Nasal cavity respiratory epithelium epithelial cell of viscerocranial mucosa (primary cell): Measurements from ENCODE around the gene PRMT9. TPM values are rescaled to one million over a fixed set of nuclear protein-coding genes. Genes with fewer than 3 reads are reported as not detected.

Experiments used
- total RNA-seq: library from RNA; depleted of rRNA; stranded (reverse); fragments of >200 nt; gene quantifications from 2 replicates; pipeline ENCODE4 v1.2.3, GENCODE V29; 2014

Gene PRMT9
- total RNA-seq = 10.3 and 14.4 TPM in 2 replicates

GRCh38 chr4:147683717-147684700 lies at the start of gene PRMT9:
Gene PRMT9, minus strand, starts transcription at chr4:147684163. Its CDS starts 176 bp downstream, at chr4:147683987.

GRCh38 chr4:147731580-147732517 lies 47.9 kb upstream of the PRMT9 start, which contains the start of gene ARHGAP10:
Gene ARHGAP10, plus strand, starts transcription at chr4:147732088. Its CDS starts 214 bp downstream, at chr4:147732302.

GRCh38 chr4:147617173-147617840 lies 66.7 kb downstream of the PRMT9 start, which contains the start of gene TMEM184C:
Gene TMEM184C, plus strand, starts transcription at chr4:147617397. Its CDS starts 560 bp downstream, at chr4:147617957.

Other genes with a start within 250 kb of the PRMT9 start
- 4.1 and 8.8 TPM in 2 replicates for gene EDNRA, start 203.1 kb downstream of the PRMT9 start, total RNA-seq
- gene TMEM184C, start 66.8 kb downstream of the PRMT9 start, total RNA-seq = 46.8 and 74.6 TPM in 2 replicates
- gene ARHGAP10, start 47.9 kb upstream of the PRMT9 start, total RNA-seq = 12.3 and 26.7 TPM in 2 replicates